Astrocyte (in vitro differentiated cells and primary cell): ENCODE measurements around the gene TRAF6. TPM values are rescaled to one million over a fixed set of nuclear protein-coding genes. Genes with fewer than 3 reads are reported as not detected.

ENCODE experiments used
- DNase-seq: peaks from one replicate; pipeline ENCODE4 v3.0.0-alpha.2; 2010; ENCODE audit warnings: low read depth
- FAIRE-seq: peaks from 2 replicates; lab custom pipeline; 2011; peaks lifted over from hg19 to GRCh38; lab: Jason Lieb, UNC
- H2AFZ ChIP-seq: 2 replicates; pipeline ENCODE4 v1.6.0; 2012; ENCODE audit warnings: low read depth, low read length, inconsistent platforms
- H3K27ac ChIP-seq: 2 replicates; pipeline ENCODE4 v1.5.1; 2011; ENCODE audit warnings: low read depth, low read length, inconsistent platforms
- H3K27me3 ChIP-seq: 2 replicates; pipeline ENCODE4 v1.6.0; 2011; ENCODE audit warnings: low read length, inconsistent platforms; ENCODE audit not compliant: insufficient read depth
- H3K36me3 ChIP-seq: 2 replicates; pipeline ENCODE4 v1.5.1; 2011; ENCODE audit warnings: low read length, inconsistent platforms; ENCODE audit not compliant: insufficient read depth
- H3K4me1 ChIP-seq: 2 replicates; pipeline ENCODE4 v1.5.1; 2011; ENCODE audit warnings: low read length, inconsistent platforms; ENCODE audit not compliant: insufficient read depth
- H3K4me2 ChIP-seq: 2 replicates; pipeline ENCODE4 v1.6.0; 2012; ENCODE audit warnings: low read length, inconsistent platforms
- H3K4me3 ChIP-seq: 2 replicates; pipeline ENCODE4 v1.5.1; 2011; ENCODE audit warnings: low read depth, mild to moderate bottlenecking, low read length, inconsistent platforms; ENCODE audit not compliant: insufficient read depth
- H3K79me2 ChIP-seq: 2 replicates; pipeline ENCODE4 v1.6.0; 2012; ENCODE audit warnings: mild to moderate bottlenecking, low read length, inconsistent platforms; ENCODE audit not compliant: insufficient read depth
- H3K9ac ChIP-seq: 2 replicates; pipeline ENCODE4 v1.6.0; 2012; ENCODE audit warnings: mild to moderate bottlenecking, low read length, inconsistent platforms
- H3K9me3 ChIP-seq: 2 replicates; pipeline ENCODE4 v1.5.1; 2012; ENCODE audit warnings: low read depth, mild to moderate bottlenecking, low read length, inconsistent platforms; ENCODE audit not compliant: insufficient read depth
- H4K20me1 ChIP-seq: 2 replicates; pipeline ENCODE4 v1.6.0; 2012; ENCODE audit warnings: low read length, inconsistent platforms; ENCODE audit not compliant: insufficient read depth
- H3K27ac Mint-ChIP-seq: one replicate; pipeline ENCODE4 v1.8.0; 2021; ENCODE audit warnings: mild to moderate bottlenecking, mixed read lengths; ENCODE audit not compliant: unreplicated experiment
- H3K27me3 Mint-ChIP-seq: one replicate; pipeline ENCODE4 v1.8.0; 2021; ENCODE audit warnings: low read depth, mixed read lengths; ENCODE audit not compliant: unreplicated experiment
- H3K36me3 Mint-ChIP-seq: one replicate; pipeline ENCODE4 v1.8.0; 2021; ENCODE audit warnings: low read depth, mixed read lengths; ENCODE audit not compliant: unreplicated experiment
- H3K4me1 Mint-ChIP-seq: one replicate; pipeline ENCODE4 v1.8.0; 2021; ENCODE audit warnings: low read depth, mixed read lengths; ENCODE audit not compliant: unreplicated experiment
- H3K4me3 Mint-ChIP-seq: one replicate; pipeline ENCODE4 v1.8.0; 2021; ENCODE audit warnings: mild to moderate bottlenecking, moderate library complexity, mixed read lengths; ENCODE audit not compliant: unreplicated experiment
- H3K9me3 Mint-ChIP-seq: one replicate; pipeline ENCODE4 v1.8.0; 2021; ENCODE audit warnings: mild to moderate bottlenecking, mixed read lengths; ENCODE audit not compliant: unreplicated experiment
- EZH2 ChIP-seq: IDR thresholded peaks from 2 replicates; pipeline ENCODE4 v1.6.1; 2012; ENCODE audit warnings: mild to moderate bottlenecking, low read length, inconsistent platforms; ENCODE audit not compliant: insufficient read depth
- total RNA-seq: library from RNA; stranded (reverse); gene quantifications from 2 replicates; pipeline ENCODE4 v1.2.1, GENCODE V29; 2021
- TF ChIP-seq, protein P1 (sequence below): IDR thresholded peaks from 2 replicates; pipeline ENCODE4 v1.5.1; 2011; ENCODE audit warnings: low read depth, mild to moderate bottlenecking, inconsistent platforms, low read length, moderate library complexity; ENCODE audit not compliant: insufficient read depth

Gene TRAF6
- total RNA-seq, 1 donor from 2014 or later: 19.4 TPM

GRCh38 chr11:36464720-36465119 is 45.4 kb downstream of the TRAF6 start:
- Histone ChIP-seq H4K20me1 (no peaks in the 10 kb centered on the region), H3K27me3 (no peaks in the 10 kb centered on the region), H3K36me3 (no peaks in the 10 kb centered on the region), H3K27ac (peak overlapping the region; percentile 12), H2AFZ (no peak overlapping the region), H3K4me3 (no peak overlapping the region), H3K9me3 (no peaks in the 10 kb centered on the region), H3K4me1 (peaks cover 33% of the 10 kb centered on the region), H3K9ac (no peak overlapping the region), H3K4me2 (no peak overlapping the region), H3K79me2 (no peaks in the 10 kb centered on the region)
- Mint-ChIP-seq H3K4me1 (peaks cover 53% of the 10 kb centered on the region), H3K9me3 (peaks cover 4% of the 10 kb centered on the region), H3K27me3 (no peaks in the 10 kb centered on the region), H3K27ac (peak overlapping the region; percentile 75), H3K36me3 (peaks cover 20% of the 10 kb centered on the region), H3K4me3 (no peak overlapping the region)
- no peak for DNase-seq
- TF ChIP-seq, protein P1, sequence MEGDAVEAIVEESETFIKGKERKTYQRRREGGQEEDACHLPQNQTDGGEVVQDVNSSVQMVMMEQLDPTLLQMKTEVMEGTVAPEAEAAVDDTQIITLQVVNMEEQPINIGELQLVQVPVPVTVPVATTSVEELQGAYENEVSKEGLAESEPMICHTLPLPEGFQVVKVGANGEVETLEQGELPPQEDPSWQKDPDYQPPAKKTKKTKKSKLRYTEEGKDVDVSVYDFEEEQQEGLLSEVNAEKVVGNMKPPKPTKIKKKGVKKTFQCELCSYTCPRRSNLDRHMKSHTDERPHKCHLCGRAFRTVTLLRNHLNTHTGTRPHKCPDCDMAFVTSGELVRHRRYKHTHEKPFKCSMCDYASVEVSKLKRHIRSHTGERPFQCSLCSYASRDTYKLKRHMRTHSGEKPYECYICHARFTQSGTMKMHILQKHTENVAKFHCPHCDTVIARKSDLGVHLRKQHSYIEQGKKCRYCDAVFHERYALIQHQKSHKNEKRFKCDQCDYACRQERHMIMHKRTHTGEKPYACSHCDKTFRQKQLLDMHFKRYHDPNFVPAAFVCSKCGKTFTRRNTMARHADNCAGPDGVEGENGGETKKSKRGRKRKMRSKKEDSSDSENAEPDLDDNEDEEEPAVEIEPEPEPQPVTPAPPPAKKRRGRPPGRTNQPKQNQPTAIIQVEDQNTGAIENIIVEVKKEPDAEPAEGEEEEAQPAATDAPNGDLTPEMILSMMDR: no peak
- no peak for TF ChIP-seq EZH2
- no peak for FAIRE-seq

DNA sequence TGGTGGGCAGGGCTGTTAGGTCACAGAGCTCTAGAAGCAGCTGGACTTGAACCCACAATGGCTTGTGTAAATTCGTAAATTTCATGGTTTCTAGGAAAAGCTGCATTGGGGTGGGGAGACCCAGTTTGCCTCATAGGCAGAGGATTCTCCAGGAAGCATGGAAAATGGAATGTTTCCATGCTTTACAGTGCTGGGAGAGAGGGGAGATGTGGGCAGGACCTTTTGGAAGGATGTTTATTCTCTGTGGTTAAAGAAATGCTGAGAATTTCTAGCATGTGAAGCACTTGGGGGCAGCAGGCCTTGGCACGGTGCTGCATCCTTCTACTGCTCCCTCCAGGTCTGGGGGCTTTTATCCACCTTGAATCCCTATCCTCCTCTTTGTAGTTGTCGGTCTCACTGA is 46.3 kb downstream of the TRAF6 start:
- TF ChIP-seq, protein P1: no peak
- TF ChIP-seq EZH2: no peak
- no peak overlapping the region for H2AFZ ChIP-seq
- no peaks in the 10 kb centered on the region for H3K27me3 ChIP-seq
- DNase-seq (peak; percentile 74), FAIRE-seq (peak; percentile 81)
- no peak overlapping the region for H3K9ac ChIP-seq
- Mint-ChIP-seq H3K36me3 (peaks cover 22% of the 10 kb centered on the region), H3K4me1 (peaks cover 45% of the 10 kb centered on the region), H3K4me3 (peak overlapping the region; percentile 23), H3K27ac (peak overlapping the region; percentile 75), H3K27me3 (no peaks in the 10 kb centered on the region), H3K9me3 (peaks cover 4% of the 10 kb centered on the region)
- no peaks in the 10 kb centered on the region for H3K9me3 ChIP-seq
- H3K4me3 ChIP-seq: no peak overlapping the region
- no peaks in the 10 kb centered on the region for H3K36me3 ChIP-seq
- peaks cover 24% of the 10 kb centered on the region for H3K4me1 ChIP-seq
- H4K20me1 ChIP-seq: no peaks in the 10 kb centered on the region
- peak overlapping the region; percentile 68 for H3K4me2 ChIP-seq
- H3K79me2 ChIP-seq: no peaks in the 10 kb centered on the region
- peak overlapping the region; percentile 41 for H3K27ac ChIP-seq

GRCh38 chr11:36462321-36462720 is 47.8 kb downstream of the TRAF6 start:
- Histone ChIP-seq H4K20me1 (no peaks in the 10 kb centered on the region), H3K4me2 (no peak overlapping the region), H3K9ac (no peak overlapping the region), H3K27ac (no peak overlapping the region), H3K4me3 (no peak overlapping the region), H2AFZ (no peak overlapping the region), H3K4me1 (peaks cover 24% of the 10 kb centered on the region), H3K27me3 (no peaks in the 10 kb centered on the region), H3K79me2 (no peaks in the 10 kb centered on the region), H3K9me3 (no peaks in the 10 kb centered on the region), H3K36me3 (no peaks in the 10 kb centered on the region)
- peaks cover 31% of the 10 kb centered on the region for H3K36me3 Mint-ChIP-seq
- no peak for TF ChIP-seq EZH2
- TF ChIP-seq, protein P1: no peak
- no peak for FAIRE-seq
- no peak for DNase-seq
- H3K4me1 Mint-ChIP-seq: peaks cover 44% of the 10 kb centered on the region
- H3K9me3 Mint-ChIP-seq: peaks cover 2% of the 10 kb centered on the region
- H3K4me3 Mint-ChIP-seq: no peak overlapping the region
- no peak overlapping the region for H3K27ac Mint-ChIP-seq
- H3K27me3 Mint-ChIP-seq: no peaks in the 10 kb centered on the region
